Activated CD4-positive, alpha-beta T cell treated with anti-CD3 and anti-CD28 coated beads for 36 hours (primary cell): ENCODE results near the gene ADARB2. TPM values are rescaled to one million over a fixed set of nuclear protein-coding genes. Genes with fewer than 3 reads are reported as not detected.

Source experiments
- ATAC-seq: fragments of 200-7000 bp; cut with Tn5 transposase; one replicate; pipeline ENCODE4 v1.10.0; 2021; ENCODE audit warnings: mild to moderate bottlenecking, moderate library complexity
- CTCF ChIA-PET: fragments of 350-600 bp; sonication (Branson Sonifier 250); formaldehyde crosslinking; loops from one replicate; lab custom pipeline; 2021; ENCODE audit warnings: antibody characterized with exemption; lab: Charles Lee
- POLR2A ChIA-PET: fragments of 350-600 bp; sonication (Branson Sonifier 250); formaldehyde crosslinking; loops from one replicate; lab custom pipeline; 2021; ENCODE audit warnings: antibody characterized with exemption, inconsistent platforms; lab: Charles Lee
- DNase-seq: peaks from one replicate; pipeline ENCODE4 v3.0.0-alpha.2; 2020
- H3K27ac Mint-ChIP-seq: one replicate; pipeline ENCODE4 v1.8.0; 2021; ENCODE audit warnings: mixed read lengths
- H3K27me3 Mint-ChIP-seq: one replicate; pipeline ENCODE4 v1.8.0; 2021; ENCODE audit warnings: mixed read lengths
- H3K36me3 Mint-ChIP-seq: one replicate; pipeline ENCODE4 v1.8.0; 2021; ENCODE audit warnings: low read depth, mixed read lengths
- H3K4me1 Mint-ChIP-seq: one replicate; pipeline ENCODE4 v1.8.0; 2021; ENCODE audit warnings: mixed read lengths
- H3K4me3 Mint-ChIP-seq: one replicate; pipeline ENCODE4 v1.8.0; 2021; ENCODE audit warnings: mild to moderate bottlenecking, moderate library complexity, mixed read lengths
- H3K9me3 Mint-ChIP-seq: one replicate; pipeline ENCODE4 v1.8.0; 2021; ENCODE audit warnings: low read depth, mixed read lengths
- intact Hi-C, 2 experiments: fragments of 100-400 bp; cut with DNase I in 1 of 2; cut with micrococcal nuclease in 1 of 2; formaldehyde crosslinking; loops; one replicate each; pipeline versions ENCODE4 v1.14.2 to v1.15.1; 2022 to 2024; cut with DNase I, micrococcal nuclease
- total RNA-seq, 2 experiments: library from RNA; stranded (reverse); gene quantifications; one replicate each; pipeline ENCODE4 v1.2.3, GENCODE V29; 2021

ADARB2 gene
- total RNA-seq, 2 experiments from 2014 or later, result not detected

DNA sequence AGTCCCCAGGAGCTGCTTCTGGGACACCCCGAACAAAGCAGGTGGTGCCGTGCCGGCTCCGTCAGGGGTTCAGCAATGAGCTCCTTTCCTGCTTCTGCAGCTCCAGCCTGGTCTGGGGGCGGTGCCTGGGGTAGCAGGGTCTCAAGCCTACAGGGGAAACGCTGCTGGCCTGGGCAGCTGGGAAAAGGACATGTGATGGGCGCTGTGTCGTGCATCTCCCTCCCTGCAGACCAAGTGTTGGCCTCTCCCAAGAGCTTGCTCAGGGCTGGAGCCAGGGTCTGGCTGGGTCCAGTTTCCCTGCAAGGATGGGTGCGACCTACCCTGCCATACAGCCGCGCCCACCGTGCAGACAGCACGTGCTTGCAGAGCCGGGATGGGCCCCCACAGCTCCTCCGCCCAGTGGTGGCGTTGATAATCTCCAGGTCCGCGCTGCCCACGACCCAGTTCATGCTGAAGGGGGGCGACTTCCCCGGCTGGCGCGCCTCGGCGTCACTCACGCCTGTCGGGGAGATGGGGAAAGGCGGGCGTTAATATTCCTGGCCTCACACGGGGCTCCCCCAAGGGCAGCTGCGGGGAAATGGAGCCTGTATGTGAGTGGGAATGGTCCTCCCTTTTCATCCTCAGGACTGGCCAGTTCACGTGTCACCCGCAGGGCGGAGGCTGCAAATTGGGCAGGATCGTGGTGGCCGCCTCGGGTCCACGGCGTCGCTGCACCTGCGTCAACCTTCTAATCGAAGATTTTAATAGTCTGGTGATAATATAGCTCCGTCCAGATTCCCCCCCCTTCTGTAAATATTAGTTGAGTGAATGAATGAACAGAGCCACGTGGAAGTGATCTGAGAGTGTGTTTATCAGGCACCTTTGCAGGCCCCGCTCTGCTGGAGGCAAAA, 552.5 kb downstream of the ADARB2 start:
- DNase-seq, result no peak
- Mint-ChIP-seq H3K27ac (no peak overlapping the region), H3K4me3 (no peak overlapping the region), H3K36me3 (no peaks in the 10 kb centered on the region), H3K9me3 (no peaks in the 10 kb centered on the region), H3K27me3 (peaks cover 2% of the 10 kb centered on the region), H3K4me1 (no peaks in the 10 kb centered on the region)
- ATAC-seq, result no peak
- POLR2A ChIA-PET, result no interaction called here
- intact Hi-C loops, result no loop called here
- CTCF ChIA-PET, result interaction anchor here (0.6 kb wide), 1 partner anchor 50 kb away, joined by 3 read pairs; no protein-coding TSS in a partner anchor

DNA sequence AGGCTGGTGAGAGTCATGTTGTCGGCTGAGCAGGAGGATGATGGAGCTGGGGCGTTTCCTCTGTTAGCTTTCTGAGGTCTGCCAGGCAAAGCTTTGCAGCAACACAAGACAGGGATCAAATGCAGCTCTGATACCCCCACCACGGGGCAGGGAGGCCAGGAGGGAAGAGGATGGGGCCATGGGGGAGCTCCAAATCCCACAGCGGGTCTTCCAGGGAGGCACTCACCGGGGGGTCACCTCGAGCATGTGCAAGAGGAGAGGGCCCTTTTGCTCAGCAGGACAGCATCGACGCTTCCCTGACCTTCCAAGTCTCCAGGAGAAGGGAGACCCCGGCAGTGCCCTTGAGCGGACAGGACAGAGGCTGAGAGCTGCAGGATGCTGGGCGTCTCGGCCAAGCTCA, 553.6 kb downstream of the ADARB2 start:
- ChIA-PET CTCF (no interaction called here), POLR2A (no interaction called here)
- Mint-ChIP-seq H3K27me3 (peaks cover 2% of the 10 kb centered on the region), H3K4me3 (no peak overlapping the region), H3K9me3 (no peaks in the 10 kb centered on the region), H3K36me3 (no peaks in the 10 kb centered on the region), H3K4me1 (no peaks in the 10 kb centered on the region), H3K27ac (no peak overlapping the region)
- DNase-seq (no peak), ATAC-seq (no peak)
- intact Hi-C loops, result no loop called here

DNA sequence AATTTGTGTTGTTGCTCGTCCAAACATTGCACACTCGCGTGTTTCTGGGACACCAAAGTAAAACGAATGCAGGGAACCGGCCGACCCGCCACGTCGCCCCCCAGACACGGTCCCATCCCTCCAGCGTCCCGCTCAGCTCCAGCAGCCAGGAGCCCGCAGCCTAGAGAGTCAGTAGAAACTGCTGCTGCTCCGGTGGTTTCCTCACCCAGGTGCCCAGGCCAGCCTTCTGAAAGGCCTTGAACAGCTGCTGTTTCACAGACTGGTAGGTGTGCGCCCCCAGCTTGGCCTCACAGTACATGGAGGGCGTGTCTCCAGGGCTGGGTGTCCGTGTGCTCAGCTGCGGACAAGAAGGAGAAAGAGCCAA, 554.3 kb downstream of the ADARB2 start:
- Mint-ChIP-seq H3K27ac (no peak overlapping the region), H3K27me3 (peaks cover 2% of the 10 kb centered on the region), H3K4me3 (no peak overlapping the region), H3K36me3 (no peaks in the 10 kb centered on the region), H3K4me1 (no peaks in the 10 kb centered on the region), H3K9me3 (no peaks in the 10 kb centered on the region)
- no peak for ATAC-seq
- DNase-seq, result no peak
- CTCF ChIA-PET, result interaction anchor here (1.0 kb wide), 1 partner anchor 10 kb away, joined by 3 read pairs; no protein-coding TSS in a partner anchor
- POLR2A ChIA-PET, result no interaction called here
- intact Hi-C loops, result no loop called here

DNA sequence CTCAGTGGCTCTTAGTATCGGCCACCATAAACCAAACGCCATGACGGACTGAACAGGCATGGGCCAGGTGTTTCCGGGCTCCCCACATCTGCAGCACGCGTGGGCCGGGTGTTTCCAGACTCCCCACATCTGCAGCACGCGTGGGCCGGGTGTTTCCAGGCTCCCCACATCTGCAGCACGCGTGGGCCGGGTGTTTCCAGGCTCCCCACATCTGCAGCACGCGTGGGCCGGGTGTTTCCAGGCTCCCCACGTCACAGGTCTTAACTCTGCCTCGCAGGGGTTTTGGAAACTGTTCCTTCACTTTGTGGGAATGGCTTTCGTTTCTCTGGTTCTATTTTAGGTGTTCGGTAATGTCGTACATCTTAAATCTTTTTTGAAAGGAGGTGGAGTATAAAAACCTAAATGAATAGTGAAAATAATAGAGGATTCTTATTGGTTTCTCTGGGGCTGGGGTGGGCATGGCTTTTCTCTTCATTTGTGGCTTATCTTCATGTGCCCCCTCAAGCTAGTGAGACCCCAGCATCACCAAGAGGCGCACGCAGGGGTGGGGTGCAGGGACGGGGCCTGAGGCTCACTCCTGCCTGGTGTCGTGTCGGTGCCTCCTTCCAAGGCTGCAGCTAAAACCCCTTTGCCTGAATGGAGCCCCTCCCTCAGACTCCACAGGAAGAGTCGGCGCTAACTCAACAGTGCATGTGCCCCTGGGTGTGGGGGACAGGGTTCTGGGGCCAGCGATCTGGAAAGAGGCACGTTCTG, 554.9 kb downstream of the ADARB2 start:
- no peak for ATAC-seq
- H3K4me3 Mint-ChIP-seq, result no peak overlapping the region
- DNase-seq, result no peak
- peaks cover 2% of the 10 kb centered on the region for H3K27me3 Mint-ChIP-seq
- H3K4me1 Mint-ChIP-seq, result no peaks in the 10 kb centered on the region
- no peaks in the 10 kb centered on the region for H3K36me3 Mint-ChIP-seq
- intact Hi-C loops, result no loop called here
- H3K9me3 Mint-ChIP-seq, result no peaks in the 10 kb centered on the region
- POLR2A ChIA-PET, result no interaction called here
- CTCF ChIA-PET, result interaction anchor here (1.0 kb wide), 1 partner anchor 10 kb away, joined by 3 read pairs; no protein-coding TSS in a partner anchor
- H3K27ac Mint-ChIP-seq, result no peak overlapping the region

- Mint-ChIP-seq H3K4me1 (no peaks in the 10 kb centered on the region), H3K9me3 (no peaks in the 10 kb centered on the region), H3K36me3 (no peaks in the 10 kb centered on the region), H3K27me3 (peaks cover 2% of the 10 kb centered on the region), H3K27ac (no peak overlapping the region), H3K4me3 (no peak overlapping the region)
- intact Hi-C loops, result no loop called here
- DNase-seq (no peak), ATAC-seq (no peak)
- ChIA-PET CTCF (no interaction called here), POLR2A (no interaction called here)
These were observed 556.5 kb downstream of the ADARB2 start for GRCh38 chr10:1180836-1181235.

DNA sequence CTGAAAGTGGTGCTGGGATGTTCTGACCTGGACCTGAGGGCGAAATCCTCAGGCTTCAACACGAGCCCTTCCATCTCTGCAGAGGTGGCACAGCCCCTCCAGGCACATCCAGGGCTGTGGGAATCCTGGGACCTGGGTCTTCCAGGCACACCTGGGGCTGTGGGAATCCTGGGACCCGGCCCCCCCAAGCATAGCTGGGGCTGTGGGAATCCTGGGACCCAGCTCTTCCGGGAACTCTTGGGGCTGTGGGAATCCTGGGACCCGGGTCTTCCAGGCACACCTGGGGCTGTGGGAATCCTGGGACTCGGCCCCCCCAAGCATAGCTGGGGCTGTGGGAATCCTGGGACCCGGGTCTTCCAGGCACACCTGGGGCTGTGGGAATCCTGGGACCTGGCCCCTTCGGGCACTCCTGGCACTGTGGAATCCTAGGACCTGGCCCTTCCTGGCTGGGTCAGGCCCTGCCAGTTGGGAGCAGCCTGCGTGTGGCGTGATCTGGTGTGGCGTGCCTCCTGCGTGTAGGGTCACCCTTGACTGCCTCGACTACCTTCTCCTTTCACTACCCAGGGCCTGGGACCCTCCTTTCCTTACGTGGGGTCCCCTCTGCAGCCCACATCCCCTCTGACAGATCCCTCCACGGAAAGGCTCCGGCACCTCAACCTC, 557.1 kb downstream of the ADARB2 start:
- H3K4me1 Mint-ChIP-seq, result no peaks in the 10 kb centered on the region
- no peaks in the 10 kb centered on the region for H3K9me3 Mint-ChIP-seq
- ChIA-PET POLR2A (no interaction called here), CTCF (no interaction called here)
- peaks cover 2% of the 10 kb centered on the region for H3K27me3 Mint-ChIP-seq
- no peak overlapping the region for H3K27ac Mint-ChIP-seq
- no peak overlapping the region for H3K4me3 Mint-ChIP-seq
- H3K36me3 Mint-ChIP-seq, result no peaks in the 10 kb centered on the region
- ATAC-seq (no peak), DNase-seq (no peak)
- intact Hi-C loops, result no loop called here

DNA sequence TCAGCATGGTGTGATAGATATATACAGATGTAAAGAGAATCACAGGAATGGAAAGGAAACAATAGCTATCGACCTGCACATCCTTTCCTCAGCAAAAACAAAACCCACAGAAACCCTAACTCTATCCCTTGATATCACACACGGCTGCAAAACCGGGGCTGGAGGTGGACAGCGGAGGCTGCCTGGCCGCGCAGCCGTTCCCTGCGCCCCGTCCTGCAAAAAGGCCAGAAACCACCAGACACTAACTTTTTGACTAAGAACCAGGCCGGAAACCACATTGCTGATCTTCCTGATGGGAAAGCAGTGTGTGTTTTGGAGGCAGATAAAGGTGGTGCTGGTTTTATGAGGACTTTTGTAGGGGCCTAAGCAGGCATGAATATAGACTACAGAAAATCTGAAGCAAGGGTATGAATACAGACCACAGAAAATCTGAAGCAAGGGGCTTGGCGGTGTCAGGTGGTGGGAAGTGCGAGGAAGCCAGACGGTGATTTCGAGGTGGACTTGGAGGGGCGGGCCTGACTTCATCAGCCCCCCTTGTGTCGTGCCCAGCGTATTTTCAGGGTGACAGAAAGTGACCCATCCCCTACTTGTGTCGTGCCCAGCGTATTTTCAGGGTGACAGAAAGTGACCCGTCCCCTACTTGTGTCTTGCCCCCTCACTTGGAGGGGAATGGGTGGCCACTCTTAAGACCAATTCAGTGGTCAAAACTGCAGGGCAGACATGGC, 557.8 kb downstream of the ADARB2 start:
- H3K4me1 Mint-ChIP-seq, result no peaks in the 10 kb centered on the region
- H3K36me3 Mint-ChIP-seq, result no peaks in the 10 kb centered on the region
- ChIA-PET POLR2A (no interaction called here), CTCF (no interaction called here)
- peaks cover 2% of the 10 kb centered on the region for H3K27me3 Mint-ChIP-seq
- no peaks in the 10 kb centered on the region for H3K9me3 Mint-ChIP-seq
- ATAC-seq, result no peak
- no peak overlapping the region for H3K4me3 Mint-ChIP-seq
- H3K27ac Mint-ChIP-seq, result no peak overlapping the region
- intact Hi-C loops, result no loop called here
- DNase-seq, result no peak

DNA sequence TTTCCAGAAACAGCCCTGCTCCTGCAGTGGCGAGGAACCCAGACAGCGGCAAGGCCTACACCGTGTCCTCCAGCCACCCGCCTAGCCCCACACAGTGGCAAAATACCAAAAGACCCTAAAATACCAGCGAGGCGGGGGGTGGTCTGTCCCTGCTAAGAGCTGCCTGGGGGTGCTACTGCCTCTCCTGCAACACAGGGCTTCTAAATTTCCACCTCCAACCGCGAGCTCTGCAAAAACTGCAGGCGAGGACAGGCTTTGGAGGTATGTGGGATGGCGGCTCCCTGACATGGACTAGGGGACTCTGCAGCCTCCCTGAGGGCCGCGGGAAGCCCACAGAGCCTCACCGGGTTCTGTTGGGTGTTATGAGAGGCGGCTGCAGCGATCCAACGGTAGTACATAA, 558.8 kb downstream of the ADARB2 start:
- Mint-ChIP-seq H3K36me3 (no peaks in the 10 kb centered on the region), H3K27ac (no peak overlapping the region), H3K4me1 (no peaks in the 10 kb centered on the region), H3K9me3 (no peaks in the 10 kb centered on the region), H3K27me3 (peaks cover 2% of the 10 kb centered on the region), H3K4me3 (no peak overlapping the region)
- ChIA-PET POLR2A (no interaction called here), CTCF (no interaction called here)
- intact Hi-C loops, result no loop called here
- ATAC-seq (no peak), DNase-seq (no peak)

DNA sequence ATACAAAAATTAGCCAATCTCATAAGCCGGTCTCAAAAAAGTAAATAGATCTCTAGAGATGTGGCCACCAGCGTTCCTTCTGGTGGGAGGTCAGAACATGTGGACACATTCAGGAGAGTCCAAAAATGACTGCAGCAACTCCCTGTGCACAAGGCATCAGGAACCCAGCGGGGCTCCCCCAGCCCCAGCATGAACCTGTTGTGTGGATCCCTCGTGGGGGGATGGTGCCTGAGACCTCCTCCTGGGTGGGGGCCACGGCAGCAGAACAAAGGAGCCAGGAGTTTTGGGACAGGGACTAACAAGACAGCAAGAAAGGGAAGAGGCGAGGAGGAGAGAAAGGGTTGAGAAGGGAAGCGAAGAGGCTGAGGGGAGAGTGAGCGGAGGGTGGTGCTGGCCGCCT, 559.4 kb downstream of the ADARB2 start:
- CTCF ChIA-PET, result no interaction called here
- Mint-ChIP-seq H3K4me3 (no peak overlapping the region), H3K9me3 (no peaks in the 10 kb centered on the region), H3K27me3 (peaks cover 2% of the 10 kb centered on the region), H3K4me1 (no peaks in the 10 kb centered on the region), H3K27ac (no peak overlapping the region), H3K36me3 (no peaks in the 10 kb centered on the region)
- intact Hi-C loops, result no loop called here
- DNase-seq (no peak), ATAC-seq (no peak)
- POLR2A ChIA-PET, result no interaction called here

DNA sequence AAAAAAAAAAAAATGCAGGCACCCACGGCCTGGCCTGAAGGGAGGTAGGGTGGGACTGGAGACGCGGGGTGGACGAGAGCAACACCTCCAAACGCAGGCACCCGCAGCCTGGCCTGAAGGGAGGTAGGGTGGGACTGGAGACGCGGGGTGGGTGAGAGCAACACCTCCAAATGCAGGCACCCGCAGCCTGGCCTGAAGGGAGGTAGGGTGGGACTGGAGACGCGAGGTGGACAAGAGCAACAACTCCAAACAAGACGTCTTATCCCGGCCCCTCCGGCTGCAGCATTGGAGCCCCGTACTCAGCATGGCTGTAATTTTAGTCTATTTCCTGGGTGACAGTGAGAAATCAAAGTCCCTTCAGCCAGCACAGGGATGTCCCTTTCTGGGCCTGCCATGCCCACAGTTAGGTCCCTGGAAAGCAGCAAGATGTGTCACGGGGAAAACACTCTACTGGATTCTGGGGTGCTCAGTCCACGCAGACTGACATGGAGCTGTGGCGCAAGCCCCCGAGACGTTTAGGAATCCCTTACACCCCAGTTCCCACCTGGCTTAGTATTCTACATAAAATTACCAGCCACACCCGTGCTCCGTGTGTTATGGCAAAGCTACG, 561.3 kb downstream of the ADARB2 start:
- DNase-seq (no peak), ATAC-seq (no peak)
- intact Hi-C loops, result no loop called here
- Mint-ChIP-seq H3K36me3 (no peaks in the 10 kb centered on the region), H3K27ac (no peak overlapping the region), H3K9me3 (no peaks in the 10 kb centered on the region), H3K27me3 (peaks cover 2% of the 10 kb centered on the region), H3K4me3 (no peak overlapping the region), H3K4me1 (no peaks in the 10 kb centered on the region)
- ChIA-PET POLR2A (no interaction called here), CTCF (no interaction called here)

DNA sequence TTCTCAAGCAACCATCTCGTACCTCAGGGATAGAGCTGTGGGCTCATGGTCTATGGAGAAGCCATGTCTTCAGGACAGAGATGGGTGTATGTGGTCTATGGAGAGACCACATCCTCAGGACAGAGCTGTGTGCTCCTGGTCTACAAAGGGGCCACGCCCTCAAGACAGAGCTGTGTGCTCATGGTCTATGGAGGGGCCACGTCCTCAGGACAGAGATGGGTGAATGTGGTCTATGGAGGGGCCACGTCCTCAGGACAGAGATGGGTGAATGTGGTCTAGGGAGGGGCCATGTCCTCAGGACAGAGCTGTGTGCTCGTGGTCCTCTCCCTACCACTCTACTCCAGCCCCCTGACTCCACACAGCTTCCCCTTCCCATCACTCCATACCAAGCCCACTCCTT, 563.3 kb downstream of the ADARB2 start:
- H3K36me3 Mint-ChIP-seq, result no peaks in the 10 kb centered on the region
- no peaks in the 10 kb centered on the region for H3K9me3 Mint-ChIP-seq
- ChIA-PET CTCF (no interaction called here), POLR2A (interaction anchor here (0.6 kb wide), 1 partner anchor 23 kb away, joined by 3 read pairs; no protein-coding TSS in a partner anchor)
- no peak overlapping the region for H3K27ac Mint-ChIP-seq
- intact Hi-C loops, result no loop called here
- H3K4me3 Mint-ChIP-seq, result no peak overlapping the region
- ATAC-seq (no peak), DNase-seq (no peak)
- no peaks in the 10 kb centered on the region for H3K27me3 Mint-ChIP-seq
- H3K4me1 Mint-ChIP-seq, result no peaks in the 10 kb centered on the region
